GM12878 (cell line): ENCODE data around the gene IVD. TPM values are rescaled to one million over a fixed set of nuclear protein-coding genes. Genes with fewer than 3 reads are reported as not detected.

ENCODE experiments used
- ATAC-seq: fragments of 200-7000 bp; cut with Tn5 transposase; 3 replicates; pipeline ENCODE4 v1.9.1; 2020; ENCODE audit warnings: mild to moderate bottlenecking, moderate library complexity
- BruUV-seq: library from RNA; stranded (reverse); fragments of 400-500 nt; replicated peaks from 2 replicates; lab custom pipeline; 2021; lab: Mats Ljungman, UMichigan
- CTCF ChIA-PET: fragments of 300-600 bp; sonication (Branson Sonifier 250); formaldehyde crosslinking; extraction: SDS; loops from one replicate; lab custom pipeline; 2021; ENCODE audit warnings: inconsistent platforms; lab: Yijun Ruan, JAX
- POLR2A ChIA-PET: fragments of 350-600 bp; formaldehyde crosslinking; extraction: SDS; loops from one replicate; lab custom pipeline; 2021; ENCODE audit warnings: inconsistent platforms; lab: Charles Lee
- RAD21 ChIA-PET: fragments of 300-600 bp; sonication (Branson Sonifier 250); formaldehyde crosslinking; loops from one replicate; lab custom pipeline; 2023; ENCODE audit warnings: antibody characterized with exemption; ENCODE audit not compliant: unreplicated experiment; lab: Charles Lee
- SMC1A ChIA-PET: fragments of 300-600 bp; sonication (Branson Sonifier 250); formaldehyde crosslinking; loops from one replicate; lab custom pipeline; 2023; ENCODE audit not compliant: unreplicated experiment, uncharacterized antibody; lab: Charles Lee
- DNase-seq: peaks from one replicate; pipeline ENCODE4 v3.0.0-alpha.2; 2011; ENCODE audit warnings: low read depth, low spot score
- FAIRE-seq: peaks from 3 replicates; lab custom pipeline; 2011; peaks lifted over from hg19 to GRCh38; lab: Jason Lieb, UNC
- H2AFZ ChIP-seq: 2 replicates; pipeline ENCODE4 v1.6.0; 2011; ENCODE audit warnings: low read depth, low read length, control low read depth; ENCODE audit not compliant: control insufficient read depth
- H3K27ac ChIP-seq: 2 replicates; pipeline ENCODE4 v1.5.1; 2011; ENCODE audit warnings: control low read depth; ENCODE audit not compliant: control insufficient read depth, insufficient read depth
- H3K27me3 ChIP-seq, 2 experiments: replicated peaks in 1 of 2; 2 replicates each; pipeline versions ENCODE4 v1.6.0 to v1.6.1; 2011; ENCODE audit warnings: low read length in 1 of 2; ENCODE audit not compliant: control insufficient read depth in 2 of 2, insufficient read depth in 2 of 2
- H3K36me3 ChIP-seq, 2 experiments: 2 replicates each; pipeline ENCODE4 v1.5.1; 2011; ENCODE audit warnings: low read length in 1 of 2; ENCODE audit not compliant: control insufficient read depth in 2 of 2, insufficient read depth in 2 of 2
- H3K4me1 ChIP-seq: 2 replicates; pipeline ENCODE4 v1.6.1; 2011; ENCODE audit warnings: mild to moderate bottlenecking, low read length, moderate library complexity, mixed read lengths; ENCODE audit not compliant: control insufficient read depth, insufficient read depth
- H3K4me2 ChIP-seq: 2 replicates; pipeline ENCODE4 v1.6.0; 2011; ENCODE audit warnings: control low read depth; ENCODE audit not compliant: control insufficient read depth, insufficient read depth
- H3K4me3 ChIP-seq: fragments of 200-600 bp; sonication (generic); 2 replicates; pipeline ENCODE4 v1.5.1; 2016
- H3K79me2 ChIP-seq: 2 replicates; pipeline ENCODE4 v1.6.0; 2011; ENCODE audit warnings: low read length; ENCODE audit not compliant: control insufficient read depth, insufficient read depth
- H3K9ac ChIP-seq: 2 replicates; pipeline ENCODE4 v1.8.0; 2011; ENCODE audit warnings: low read length, control low read depth, mixed read lengths; ENCODE audit not compliant: control insufficient read depth, insufficient read depth
- H3K9me3 ChIP-seq: replicated peaks from 3 replicates; pipeline ENCODE4 v1.5.1; 2011; ENCODE audit warnings: mild to moderate bottlenecking, low read length; ENCODE audit not compliant: control insufficient read depth, insufficient read depth
- H4K20me1 ChIP-seq: 2 replicates; pipeline ENCODE4 v1.6.0; 2011; ENCODE audit not compliant: control insufficient read depth, insufficient read depth
- BACH1 ChIP-seq: fragments of 450-650 bp; IDR thresholded peaks from 2 replicates; pipeline ENCODE4 v1.6.1; 2017; ENCODE audit warnings: mild to moderate bottlenecking, borderline replicate concordance
- CBX3 ChIP-seq: fragments of 200-600 bp; sonication (generic); IDR thresholded peaks from 2 replicates; pipeline ENCODE4 v1.6.1; 2016; ENCODE audit warnings: low read depth, borderline replicate concordance
- CHD2 ChIP-seq: IDR thresholded peaks from 2 replicates; pipeline ENCODE4 v1.6.1; 2011; ENCODE audit warnings: low read depth, low read length, improper control_type of control experiment, borderline replicate concordance
- CHD4 ChIP-seq: fragments of 200-600 bp; sonication (generic); IDR thresholded peaks from 2 replicates; pipeline ENCODE4 v1.6.1; 2016; ENCODE audit warnings: mild to moderate bottlenecking
- HDGF ChIP-seq: fragments of 450-650 bp; IDR thresholded peaks from 2 replicates; pipeline ENCODE4 v1.6.1; 2016; ENCODE audit warnings: antibody characterized with exemption
- IRF5 ChIP-seq: fragments of 450-650 bp; IDR thresholded peaks from 2 replicates; pipeline ENCODE4 v1.6.1; 2017; ENCODE audit warnings: borderline replicate concordance
- JUND ChIP-seq: IDR thresholded peaks from 2 replicates; pipeline ENCODE4 v1.6.1; 2012; ENCODE audit warnings: low read depth, mild to moderate bottlenecking, low read length, improper control_type of control experiment, moderate library complexity
- KDM1A ChIP-seq: fragments of 200-600 bp; sonication (generic); IDR thresholded peaks from 2 replicates; pipeline ENCODE4 v1.6.1; 2016; ENCODE audit warnings: borderline replicate concordance
- KLF5 ChIP-seq: fragments of 450-650 bp; IDR thresholded peaks from 2 replicates; pipeline ENCODE4 v1.6.1; 2014; ENCODE audit warnings: mild to moderate bottlenecking; ENCODE audit not compliant: partially characterized antibody
- NBN ChIP-seq: fragments of 450-650 bp; IDR thresholded peaks from 2 replicates; pipeline ENCODE4 v1.6.1; 2016
- NFIC ChIP-seq: IDR thresholded peaks from 2 replicates; pipeline ENCODE4 v1.6.1; 2012; ENCODE audit warnings: low read depth, mild to moderate bottlenecking, inconsistent platforms, low read length, moderate library complexity
- PAX5 ChIP-seq: IDR thresholded peaks from 2 replicates; pipeline ENCODE4 v1.6.1; 2011; ENCODE audit warnings: low read depth, low read length, borderline replicate concordance
- POLR2AphosphoS2 ChIP-seq: IDR thresholded peaks from 2 replicates; pipeline ENCODE4 v1.6.1; 2011; ENCODE audit warnings: low read depth, mild to moderate bottlenecking, low read length, improper control_type of control experiment, moderate library complexity
- SIX5 ChIP-seq: IDR thresholded peaks from 2 replicates; pipeline ENCODE4 v1.6.1; 2011; ENCODE audit warnings: mild to moderate bottlenecking, low read depth, low read length, moderate library complexity; ENCODE audit not compliant: severe bottlenecking
- SMARCA5 ChIP-seq: fragments of 450-650 bp; IDR thresholded peaks from 2 replicates; pipeline ENCODE4 v1.6.1; 2017; ENCODE audit warnings: mild to moderate bottlenecking
- SREBF1 ChIP-seq: IDR thresholded peaks from 2 replicates; pipeline ENCODE4 v1.6.1; 2012; ENCODE audit warnings: mild to moderate bottlenecking, low read length
- TARDBP ChIP-seq: IDR thresholded peaks from 2 replicates; pipeline ENCODE4 v1.6.1; 2016; ENCODE audit warnings: borderline replicate concordance
- WGBS: methylation state at CpG from one replicate; pipeline ENCODE4 v1.1.6; 2016; ENCODE audit warnings: low lambda C conversion rate; ENCODE audit not compliant: insufficient replicate concordance, insufficient coverage; ENCODE audit errors: missing lambda C conversion rate; 5-methylcytosine and 5-hydroxymethylcytosine counted together
- in situ Hi-C: fragments of 300-500 bp; cut with MboI; formaldehyde crosslinking; loops from 9 replicates; pipeline ENCODE4 v1.14.3; 2018; ENCODE audit warnings: mixed read lengths
- intact Hi-C: fragments of 100-400 bp; cut with micrococcal nuclease; formaldehyde crosslinking; loops from one replicate; pipeline ENCODE4 v1.14.2; 2022; ENCODE audit not compliant: unreplicated experiment
- polyA plus RNA-seq, 11 experiments: library from polyadenylated mRNA; depleted of rRNA in 4 of 11; unstranded in 6 of 11; stranded (reverse) in 5 of 11; fragments of >200 nt; fragmentation: Nextera tagmentation in 4 of 11; fragmentation: Illumina TruSeq in 1 of 11; extraction: Ambion mirVana in 4 of 11; extraction: Trizol in 1 of 11; gene quantifications; 1 replicate in 1 of 11; 2 replicates in 10 of 11; pipeline versions ENCODE4 v1.2.1 to v1.2.3, GENCODE V29; 2011 to 2016; ENCODE audit warnings: inconsistent platforms in 2 of 11, missing spikeins in 2 of 11, low read depth in 1 of 11
- total RNA-seq, 4 experiments: library from RNA; depleted of rRNA in 3 of 4; stranded (reverse); fragments of >200 nt in 3 of 4; fragmentation: Illumina TruSeq in 1 of 4; extraction: Trizol in 1 of 4; gene quantifications; 2 replicates each; pipeline versions ENCODE4 v1.2.1 to v1.2.3, GENCODE V29; 2013 to 2021
- TF ChIP-seq, protein P1 (sequence below): IDR thresholded peaks from 2 replicates; pipeline ENCODE4 v1.6.1; 2012; ENCODE audit warnings: low read depth, low read length, improper control_type of control experiment

Gene IVD
- total and polyA plus RNA-seq, 10 of the 15 experiments (the other 5 are each of a cell fraction or from before 2014, with no cell fraction given): 5.3 to 59.8 (median 45.7) TPM

- H3K4me1 ChIP-seq: peaks cover 8% of the 10 kb centered on the region
- 4% methylated on average over 6 of the region's 6 CpGs for WGBS
- BruUV-seq: no TSS peak
- FAIRE-seq (no peak), DNase-seq (no peak), ATAC-seq (no peak)
- H3K9ac ChIP-seq: no peak overlapping the region
- no peak overlapping the region for H3K4me2 ChIP-seq
- H3K4me3 ChIP-seq: no peak overlapping the region
- POLR2A ChIA-PET: no interaction called here
- CTCF ChIA-PET: interaction anchor here (1.3 to 3.0 kb wide), 2 partner anchors 24 to 27 kb away, joined by 3 to 15 read pairs; no protein-coding TSS in a partner anchor
- intact Hi-C loops (no loop called here), in situ Hi-C loops (no loop called here)
- no peaks in the 10 kb centered on the region for H3K79me2 ChIP-seq
- no peaks in the 10 kb centered on the region for H3K36me3 ChIP-seq
- TF ChIP-seq PAX5: no peak
- no peak for TF ChIP-seq CHD4
- no peak for TF ChIP-seq KLF5
- TF ChIP-seq, protein P1, sequence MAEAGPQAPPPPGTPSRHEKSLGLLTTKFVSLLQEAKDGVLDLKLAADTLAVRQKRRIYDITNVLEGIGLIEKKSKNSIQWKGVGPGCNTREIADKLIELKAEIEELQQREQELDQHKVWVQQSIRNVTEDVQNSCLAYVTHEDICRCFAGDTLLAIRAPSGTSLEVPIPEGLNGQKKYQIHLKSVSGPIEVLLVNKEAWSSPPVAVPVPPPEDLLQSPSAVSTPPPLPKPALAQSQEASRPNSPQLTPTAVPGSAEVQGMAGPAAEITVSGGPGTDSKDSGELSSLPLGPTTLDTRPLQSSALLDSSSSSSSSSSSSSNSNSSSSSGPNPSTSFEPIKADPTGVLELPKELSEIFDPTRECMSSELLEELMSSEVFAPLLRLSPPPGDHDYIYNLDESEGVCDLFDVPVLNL: no peak
- TF ChIP-seq JUND: no peak
- no peak for TF ChIP-seq NBN
- TF ChIP-seq IRF5: no peak
- TF ChIP-seq SREBF1: no peak
- no peak for TF ChIP-seq CBX3
- no peak for TF ChIP-seq SIX5
- TF ChIP-seq CHD2: no peak
- no peak for TF ChIP-seq HDGF
- no peak for TF ChIP-seq TARDBP
- TF ChIP-seq KDM1A: no peak
- TF ChIP-seq NFIC: no peak
- no peak for TF ChIP-seq POLR2AphosphoS2
- TF ChIP-seq BACH1: no peak
- no peak for TF ChIP-seq SMARCA5
- no peak overlapping the region for H3K27ac ChIP-seq
- SMC1A ChIA-PET: no interaction called here
- no peaks in the 10 kb centered on the region for H4K20me1 ChIP-seq
- peaks cover 0 to 4% of the 10 kb centered on the region in 2 experiments; a peak in 3 of 4 replicates for H3K27me3 ChIP-seq
- no peak overlapping the region for H2AFZ ChIP-seq
- no peaks in the 10 kb centered on the region for H3K9me3 ChIP-seq
- RAD21 ChIA-PET: no interaction called here
Measured at GRCh38 chr15:40364251-40364650, 41.3 kb upstream of the IVD start.
